HG02759 (cell line): ENCODE measurements around the gene CEP20.

Source experiments
- ATAC-seq: cut with Tn5 transposase; IDR thresholded peaks from one replicate; pipeline ENCODE4 v1.9.1; 2021; ENCODE audit warnings: mild to moderate bottlenecking, moderate library complexity; ENCODE audit not compliant: unreplicated experiment

CEP20 gene

GRCh38 chr16:15898654-15899053, 10.3 kb upstream of the CEP20 start:
- ATAC-seq, result no peak

GRCh38 chr16:15897834-15898254, 9.4 kb upstream of the CEP20 start:
- ATAC-seq, result peak; percentile 75

GRCh38 chr16:15897121-15897780, 8.8 kb upstream of the CEP20 start:
- no peak for ATAC-seq

DNA sequence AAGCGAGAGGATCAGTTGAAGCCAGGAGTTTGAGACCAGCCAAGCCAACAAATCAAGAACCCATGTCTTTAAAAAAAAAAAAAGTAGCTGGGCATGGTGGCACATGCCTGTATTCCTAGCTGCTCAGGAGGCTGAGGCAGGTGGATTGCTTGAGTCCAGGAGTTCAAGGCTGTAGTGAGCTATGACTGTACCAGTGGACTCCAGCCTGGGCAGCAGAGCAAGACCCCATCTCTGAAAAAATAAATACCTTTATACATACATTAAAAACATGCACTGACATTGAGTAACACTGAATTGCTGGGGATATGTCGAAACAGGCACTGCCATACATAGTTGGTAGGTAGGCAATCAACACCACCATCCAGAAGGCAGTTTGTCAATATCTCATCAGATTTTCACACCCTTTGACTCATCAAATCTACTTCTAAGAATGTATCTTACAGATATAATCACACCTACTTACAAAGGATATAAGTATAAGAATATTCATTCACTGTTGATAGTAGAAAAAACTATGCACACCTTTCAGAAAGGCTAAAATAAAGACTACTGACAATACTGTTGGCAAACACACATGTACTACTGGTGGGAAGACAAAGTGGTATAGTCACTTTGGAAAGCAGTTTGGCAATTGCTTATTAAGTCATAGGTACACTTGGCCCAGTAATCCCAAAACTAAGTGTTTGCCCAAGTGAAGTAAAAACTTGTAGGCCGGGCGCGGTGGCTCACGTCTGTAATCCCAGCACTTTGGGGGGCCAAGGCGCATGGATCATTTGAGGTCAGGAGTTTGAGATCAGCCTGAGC, 6.4 kb upstream of the CEP20 start:
- ATAC-seq, result no peak

- ATAC-seq, result no peak
Measured at GRCh38 chr16:15891508-15891907, 3.1 kb upstream of the CEP20 start.

- ATAC-seq, result no peak
Measured at GRCh38 chr16:15887283-15887682, 1.1 kb downstream of the CEP20 start.

DNA sequence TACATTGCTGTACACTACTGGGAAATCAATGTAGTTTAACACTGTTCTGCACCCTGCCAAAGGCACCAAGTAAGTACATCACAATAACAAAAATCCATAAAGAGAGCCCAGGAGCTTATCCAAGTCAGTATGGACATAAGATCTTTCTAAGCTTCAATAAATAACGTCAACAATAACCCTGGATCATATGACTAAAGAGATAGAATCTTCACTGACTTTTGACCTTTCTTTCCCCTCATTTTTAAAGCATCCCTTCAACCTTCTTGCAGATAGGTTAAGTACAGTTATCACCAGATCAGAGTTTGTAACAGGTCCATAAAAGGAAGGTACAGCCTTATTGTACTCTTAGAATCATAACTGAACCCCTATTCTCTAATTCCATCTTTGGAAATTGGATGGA, 2.3 kb downstream of the CEP20 start:
- no peak for ATAC-seq

DNA sequence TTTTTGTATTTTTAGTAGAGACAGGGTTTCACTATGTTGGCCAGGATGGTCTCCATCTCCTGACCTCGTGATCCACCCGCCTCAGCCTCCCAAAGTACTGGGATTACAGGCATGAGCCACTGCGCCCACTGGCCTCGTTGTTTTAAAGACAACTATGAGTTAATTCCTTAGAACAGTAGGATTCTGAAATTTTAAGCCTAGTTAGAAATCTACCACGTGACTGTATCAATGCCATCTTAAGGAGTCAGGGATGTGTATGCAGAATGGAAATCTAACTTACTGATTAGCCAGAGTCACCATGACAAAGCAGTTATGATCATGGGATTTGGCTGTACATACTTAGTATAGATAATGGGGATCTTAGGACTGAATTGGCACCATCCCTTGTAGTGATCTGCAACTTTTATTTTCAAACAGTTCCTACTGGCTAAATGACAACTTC, 2.8 kb downstream of the CEP20 start:
- ATAC-seq, result no peak

DNA sequence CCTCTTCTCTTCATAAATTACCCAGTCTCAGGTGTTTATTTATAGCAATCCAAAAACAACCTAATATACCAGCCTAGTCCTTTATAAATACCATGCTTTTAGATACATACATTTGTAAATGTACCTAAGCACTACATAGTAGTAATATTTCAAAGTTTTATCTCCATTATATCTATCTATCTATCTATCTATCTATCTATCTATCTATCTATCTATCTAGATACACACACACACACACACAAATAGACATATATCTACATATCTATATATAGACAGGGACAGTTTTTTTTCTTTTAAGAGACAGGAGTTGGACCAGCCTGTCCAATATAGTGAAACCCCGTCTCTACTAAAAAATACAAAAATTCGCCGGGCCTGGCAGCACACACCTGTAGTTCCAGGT, 5.8 kb downstream of the CEP20 start:
- no peak for ATAC-seq

GRCh38 chr16:15881794-15882379, 6.5 kb downstream of the CEP20 start:
- ATAC-seq, result no peak

GRCh38 chr16:15880434-15881308, 7.7 kb downstream of the CEP20 start:
- ATAC-seq, result no peak

DNA sequence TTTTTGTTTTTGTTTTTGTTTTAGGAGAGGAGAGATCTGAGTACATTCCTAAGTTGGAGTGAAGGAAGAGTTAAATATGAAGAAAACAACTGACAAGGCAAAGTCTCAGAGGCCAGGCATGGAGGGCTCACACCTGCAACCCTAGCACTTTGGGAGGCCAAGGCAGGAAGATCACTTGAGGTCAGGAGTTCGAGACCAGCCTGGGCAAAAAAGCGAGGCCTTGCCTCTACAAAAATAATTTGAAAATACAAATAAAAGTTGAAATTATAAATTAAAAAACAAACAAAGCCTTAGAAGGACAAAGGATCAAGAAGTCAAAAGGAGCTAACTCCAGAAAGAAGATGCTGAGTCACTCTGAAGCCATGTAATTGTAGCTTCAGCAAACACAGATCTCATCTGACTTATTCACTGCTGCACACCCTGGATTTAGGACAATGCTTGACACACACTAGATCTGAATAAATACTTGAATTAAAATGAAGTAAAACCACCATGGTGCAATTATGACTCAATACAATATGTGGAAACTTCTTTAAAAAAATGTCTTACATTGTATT, 9.1 kb downstream of the CEP20 start:
- no peak for ATAC-seq

GRCh38 chr16:15876503-15876902, 11.9 kb downstream of the CEP20 start:
- ATAC-seq, result no peak

DNA sequence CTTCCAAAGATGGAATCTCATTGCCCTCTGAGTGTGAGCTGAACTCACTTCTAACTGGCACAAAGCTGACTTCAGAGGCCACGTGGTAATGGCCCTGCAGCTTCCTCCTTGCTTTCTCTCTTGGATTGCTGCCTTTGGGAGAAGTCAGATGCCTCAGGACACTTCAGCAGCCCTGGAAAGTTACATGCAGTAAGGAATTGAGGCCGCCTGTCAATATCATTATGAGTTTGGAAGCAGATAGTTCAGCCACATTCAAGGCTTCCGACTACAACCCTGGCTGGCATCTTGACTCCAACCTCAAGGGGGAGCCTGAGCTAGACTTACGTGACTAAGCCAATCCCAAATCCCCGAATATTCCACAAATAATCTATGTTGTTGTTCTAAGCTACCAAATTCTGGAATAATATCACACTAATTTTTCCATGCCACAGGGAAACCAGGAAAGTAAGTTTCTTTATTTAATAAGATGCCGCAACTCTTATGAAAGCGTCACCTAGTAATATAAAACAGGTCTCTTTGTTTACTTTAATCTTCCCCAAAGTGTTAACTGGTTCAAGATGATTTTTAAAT, 13.6 kb downstream of the CEP20 start:
- no peak for ATAC-seq

- no peak for ATAC-seq
Measured at GRCh38 chr16:15873737-15874136, 14.7 kb downstream of the CEP20 start.

GRCh38 chr16:15873301-15873700, 15.1 kb downstream of the CEP20 start:
- no peak for ATAC-seq

DNA sequence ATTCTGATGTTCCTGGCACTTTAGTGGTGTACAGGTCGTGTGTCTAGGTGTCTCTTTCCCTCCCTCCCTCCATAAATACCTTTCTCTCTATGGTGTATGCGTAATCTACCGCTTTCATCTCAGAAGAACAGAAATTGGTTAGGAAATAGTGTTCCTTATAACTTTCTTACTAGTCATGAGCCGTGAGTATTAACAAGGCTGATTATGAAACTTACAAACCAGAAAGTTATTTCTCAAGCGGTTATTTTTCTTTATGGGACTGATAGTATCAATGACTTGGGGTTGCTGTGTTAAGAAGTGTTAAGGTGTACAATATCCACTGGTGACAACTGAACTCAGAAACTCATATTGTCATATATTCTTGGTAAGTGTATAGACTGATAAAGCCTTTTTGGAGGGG, 18.4 kb downstream of the CEP20 start:
- ATAC-seq, result no peak

DNA sequence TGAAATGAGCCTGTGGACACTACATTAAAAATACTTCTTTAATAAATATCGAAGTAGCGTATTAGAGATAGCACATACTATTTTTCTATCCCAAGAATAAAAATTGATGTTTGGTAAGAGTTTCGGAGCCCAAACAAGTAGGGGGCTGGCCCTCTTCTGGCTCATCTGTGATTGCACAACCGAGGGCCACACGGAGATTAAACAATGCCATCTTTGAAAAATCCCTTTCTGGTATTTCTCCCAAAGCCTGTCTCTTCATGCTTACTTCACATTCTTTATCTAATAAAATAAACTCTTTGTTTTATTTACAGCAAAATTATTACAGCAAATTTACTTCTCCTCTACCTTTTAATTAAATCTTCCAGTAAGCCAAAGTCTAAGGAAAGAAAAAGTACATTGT, 22.0 kb downstream of the CEP20 start:
- ATAC-seq, result no peak

DNA sequence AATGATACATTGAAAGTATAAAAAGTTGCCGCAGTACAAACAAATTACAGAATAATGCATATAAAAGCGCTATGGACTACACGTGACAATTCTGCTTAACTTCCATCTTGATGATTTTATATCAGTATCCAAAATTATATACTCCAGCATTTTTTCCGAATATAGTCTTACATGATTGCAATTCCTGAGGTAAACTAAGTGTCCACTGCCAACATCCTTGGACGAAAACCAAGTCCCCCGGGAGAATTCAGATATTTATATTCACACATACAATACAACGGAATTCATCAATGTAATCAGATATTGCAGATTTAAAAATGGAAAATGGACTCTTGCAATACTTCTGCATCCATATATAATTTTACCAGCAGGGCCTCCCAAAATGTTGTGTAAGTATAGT, 22.7 kb downstream of the CEP20 start:
- no peak for ATAC-seq

DNA sequence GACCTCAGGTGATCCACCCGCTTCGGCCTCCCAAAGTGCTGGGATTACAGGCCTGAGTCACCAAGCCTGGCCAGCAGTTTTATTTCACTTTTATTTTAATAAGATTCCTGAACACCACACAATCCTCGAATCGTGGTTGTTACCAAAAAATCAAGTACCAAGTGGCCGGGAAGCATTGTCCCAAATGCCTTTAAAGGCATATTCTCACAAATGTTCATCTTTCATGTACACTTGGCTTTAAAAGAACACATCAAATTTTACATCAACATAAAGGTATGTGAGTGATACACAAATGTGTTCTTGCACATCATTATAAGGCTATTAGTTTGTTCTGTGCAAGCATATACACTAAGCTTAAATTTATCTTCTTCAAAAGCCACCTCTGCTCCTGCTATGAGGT, 23.5 kb downstream of the CEP20 start:
- no peak for ATAC-seq
